GM10248 (cell line): Measurements from ENCODE around the gene FAM227A.

ENCODE experiments used
- CTCF ChIA-PET: fragments of 300-600 bp; sonication (Branson Sonifier 250); formaldehyde crosslinking; extraction: SDS; loops from one replicate; lab custom pipeline; 2021; ENCODE audit warnings: antibody characterized with exemption; lab: Yijun Ruan, JAX
- POLR2A ChIA-PET: fragments of 350-650 bp; sonication (Branson Sonifier 250); formaldehyde crosslinking; extraction: SDS; loops from one replicate; lab custom pipeline; 2020; ENCODE audit warnings: antibody characterized with exemption; lab: Yijun Ruan, JAX
- DNase-seq: peaks from one replicate; pipeline ENCODE4 v3.0.0; 2012; ENCODE audit errors: extremely low spot score
- TF ChIP-seq, protein P1 (sequence below): IDR thresholded peaks from 2 replicates; pipeline ENCODE4 v1.5.1; 2012; ENCODE audit warnings: mild to moderate bottlenecking, low read depth; ENCODE audit errors: extremely low read depth, missing control alignments, control extremely low read depth

FAM227A gene

DNA sequence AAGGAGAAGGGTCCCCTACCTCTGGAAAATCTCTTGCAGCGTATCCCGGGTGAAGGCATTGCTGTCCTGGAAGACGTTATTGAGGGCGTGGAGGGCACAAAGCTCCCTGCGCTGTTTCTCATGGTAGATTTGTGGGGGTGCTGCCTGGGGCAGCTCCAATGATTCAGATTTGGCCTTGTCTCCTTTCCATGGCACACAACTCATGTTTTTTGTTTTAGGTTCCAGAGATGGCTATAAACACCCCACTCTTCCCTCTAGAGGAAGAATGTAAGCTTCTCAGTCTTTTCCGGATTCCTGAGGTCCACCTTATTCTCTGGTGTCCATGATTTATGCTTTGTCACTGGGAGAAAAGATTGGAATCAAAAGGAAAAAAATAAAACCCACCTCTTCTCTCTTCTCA, 43.6 kb upstream of the FAM227A start:
- ChIA-PET CTCF (interaction anchor here (1.0 to 6.2 kb wide), 5 partner anchors 10 to 70 kb away, joined by 3 to 48 read pairs (median 3); partner anchors contain the start of gene TOMM22), POLR2A (interaction anchor here (1.2 to 1.7 kb wide), 2 partner anchors 11 to 18 kb away, joined by 3 to 5 read pairs; partner anchors contain the start of gene TOMM22)
- TF ChIP-seq, protein P1, sequence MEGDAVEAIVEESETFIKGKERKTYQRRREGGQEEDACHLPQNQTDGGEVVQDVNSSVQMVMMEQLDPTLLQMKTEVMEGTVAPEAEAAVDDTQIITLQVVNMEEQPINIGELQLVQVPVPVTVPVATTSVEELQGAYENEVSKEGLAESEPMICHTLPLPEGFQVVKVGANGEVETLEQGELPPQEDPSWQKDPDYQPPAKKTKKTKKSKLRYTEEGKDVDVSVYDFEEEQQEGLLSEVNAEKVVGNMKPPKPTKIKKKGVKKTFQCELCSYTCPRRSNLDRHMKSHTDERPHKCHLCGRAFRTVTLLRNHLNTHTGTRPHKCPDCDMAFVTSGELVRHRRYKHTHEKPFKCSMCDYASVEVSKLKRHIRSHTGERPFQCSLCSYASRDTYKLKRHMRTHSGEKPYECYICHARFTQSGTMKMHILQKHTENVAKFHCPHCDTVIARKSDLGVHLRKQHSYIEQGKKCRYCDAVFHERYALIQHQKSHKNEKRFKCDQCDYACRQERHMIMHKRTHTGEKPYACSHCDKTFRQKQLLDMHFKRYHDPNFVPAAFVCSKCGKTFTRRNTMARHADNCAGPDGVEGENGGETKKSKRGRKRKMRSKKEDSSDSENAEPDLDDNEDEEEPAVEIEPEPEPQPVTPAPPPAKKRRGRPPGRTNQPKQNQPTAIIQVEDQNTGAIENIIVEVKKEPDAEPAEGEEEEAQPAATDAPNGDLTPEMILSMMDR, result no peak
- no peak for DNase-seq

DNA sequence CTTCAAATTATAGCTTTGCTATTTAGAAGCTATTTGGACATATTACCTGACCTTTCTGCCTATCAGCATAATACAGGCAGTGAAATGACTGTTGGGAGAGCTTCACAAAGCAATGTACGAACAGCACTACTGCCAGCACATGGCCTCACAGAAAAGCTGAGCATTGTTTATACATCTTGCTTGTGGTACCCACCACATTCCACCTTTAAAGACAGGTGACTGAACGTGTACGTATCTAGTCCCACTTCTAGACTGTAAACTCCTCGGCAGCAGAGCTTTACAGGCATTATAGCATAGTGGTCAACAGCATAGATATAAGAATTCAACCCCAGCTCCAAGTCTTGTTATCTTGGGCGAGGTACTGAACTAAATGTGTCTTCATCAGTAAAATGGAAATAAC, 43.0 kb upstream of the FAM227A start:
- ChIA-PET POLR2A (interaction anchor here (1.2 to 1.7 kb wide), 2 partner anchors 10 to 17 kb away, joined by 3 to 5 read pairs; partner anchors contain the start of gene TOMM22), CTCF (interaction anchor here (1.5 to 6.2 kb wide), 4 partner anchors 10 to 36 kb away, joined by 3 to 48 read pairs (median 6); partner anchors contain the start of gene TOMM22)
- DNase-seq, result no peak
- TF ChIP-seq, protein P1, result no peak

DNA sequence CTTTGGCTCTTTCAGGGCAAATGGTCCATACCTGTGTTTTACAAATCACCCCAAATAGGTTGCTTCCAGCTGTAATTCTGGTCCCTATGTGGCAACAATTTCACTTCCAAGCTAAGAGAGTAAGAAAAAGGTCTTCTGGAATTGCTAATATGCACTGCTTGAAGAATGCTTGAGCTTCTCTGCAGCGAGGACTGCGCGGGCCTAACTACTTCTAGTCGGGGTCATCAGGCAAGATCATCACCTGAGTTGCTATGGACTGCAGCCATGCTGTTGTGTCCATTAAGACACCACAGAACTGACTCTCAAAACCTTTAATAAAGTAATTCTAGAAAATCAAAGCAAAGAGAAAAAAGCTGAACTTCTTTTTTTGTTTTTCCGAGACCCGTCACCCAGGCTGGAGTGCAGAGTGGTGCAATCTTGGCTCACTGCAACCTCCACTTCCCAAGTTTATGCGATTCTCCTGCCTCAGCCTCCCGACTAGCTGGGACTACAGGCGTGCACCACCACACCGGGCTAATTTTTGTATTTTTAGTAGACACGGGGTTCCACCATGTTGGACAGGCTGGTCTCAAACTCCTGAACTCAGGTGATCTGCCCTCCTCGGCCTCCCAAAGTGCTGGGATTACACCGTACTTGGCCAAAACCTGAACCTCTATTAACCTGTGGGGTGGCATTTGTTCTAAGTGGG, 42.4 kb upstream of the FAM227A start:
- POLR2A ChIA-PET, result interaction anchor here (1.2 to 1.7 kb wide), 2 partner anchors 10 to 17 kb away, joined by 3 to 5 read pairs; partner anchors contain the start of gene TOMM22
- CTCF ChIA-PET, result interaction anchor here (1.5 to 6.2 kb wide), 3 partner anchors 9 to 35 kb away, joined by 3 to 48 read pairs (median 9); partner anchors contain the start of gene TOMM22
- TF ChIP-seq, protein P1, result no peak
- DNase-seq, result no peak

DNA sequence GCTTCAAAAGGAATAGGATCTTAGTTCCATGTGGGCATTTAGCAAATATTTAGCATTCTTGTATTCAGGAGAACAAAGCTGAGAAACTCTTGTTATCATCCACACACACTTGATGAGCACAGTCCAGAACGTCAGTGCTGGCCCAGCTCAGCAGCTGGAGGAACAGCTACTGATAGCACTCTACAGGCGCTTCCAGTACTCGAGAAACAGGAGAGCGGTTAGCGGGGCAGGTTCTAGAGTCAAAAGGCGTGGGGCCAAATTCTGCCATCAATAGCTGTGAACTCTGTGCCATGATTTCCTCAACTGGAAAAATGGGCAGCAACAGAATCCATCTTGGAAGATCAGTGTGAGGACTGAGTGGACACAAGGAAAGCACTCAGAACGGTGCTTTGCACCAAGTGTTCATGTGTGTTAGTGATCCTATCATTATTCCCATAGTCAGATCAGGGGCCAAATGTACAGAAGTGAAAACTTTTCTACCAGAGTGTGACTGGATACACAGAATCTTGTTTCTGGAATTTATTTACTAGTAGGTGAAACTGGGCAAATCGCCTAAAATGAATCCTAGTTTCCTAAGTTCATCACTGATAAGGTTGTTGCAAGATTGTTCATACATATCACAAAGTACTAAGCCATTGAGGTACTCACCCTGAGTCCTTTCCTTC, 41.4 kb upstream of the FAM227A start:
- ChIA-PET POLR2A (no interaction called here), CTCF (interaction anchor here (1.3 to 6.2 kb wide), 3 partner anchors 8 to 645 kb away, joined by 4 to 48 read pairs (median 9); partner anchors contain the start of gene TOMM22)
- DNase-seq, result no peak
- TF ChIP-seq, protein P1, result no peak

DNA sequence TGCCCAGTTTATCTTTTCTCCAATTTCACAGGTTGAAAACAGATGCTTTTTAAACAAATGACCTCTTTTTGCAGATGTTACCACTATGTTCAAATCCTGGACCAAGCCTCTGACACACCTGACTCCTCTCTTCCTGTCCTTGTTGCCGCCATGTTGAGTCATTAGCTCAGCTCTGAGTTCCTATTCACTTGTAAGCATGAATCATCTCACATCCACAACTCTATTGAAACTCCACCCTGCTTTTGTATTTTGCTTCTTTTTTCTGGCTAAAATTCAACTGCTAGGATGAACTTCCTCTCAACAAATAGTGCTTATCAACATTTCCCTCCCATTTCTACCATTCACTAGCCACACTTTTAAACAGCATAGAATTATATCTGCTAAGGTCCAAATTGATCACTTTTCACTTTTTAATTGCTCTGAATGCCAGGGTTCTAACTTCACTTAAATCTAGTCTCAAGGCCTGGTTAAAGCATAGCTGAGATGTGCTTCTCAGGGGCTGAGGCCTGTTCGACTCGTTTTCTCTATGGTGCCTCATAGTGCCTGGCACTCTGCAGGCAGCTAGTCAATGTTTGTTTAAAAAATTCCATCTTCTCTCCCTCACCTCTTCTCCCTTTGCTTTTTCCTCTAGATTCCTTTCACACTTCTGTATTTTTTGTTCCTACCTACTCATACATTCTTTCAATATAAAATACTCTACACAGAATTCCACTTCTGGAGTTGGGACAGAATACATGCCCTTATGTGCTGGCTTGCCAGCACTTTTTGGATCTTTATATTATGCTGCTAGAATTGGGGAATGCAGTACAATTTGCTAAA, 40.6 kb upstream of the FAM227A start:
- TF ChIP-seq, protein P1, result no peak
- ChIA-PET POLR2A (no interaction called here), CTCF (interaction anchor here (1.3 to 6.2 kb wide), 3 partner anchors 9 to 645 kb away, joined by 4 to 48 read pairs (median 10); partner anchors contain the start of genes GTPBP1 and TOMM22)
- no peak for DNase-seq

DNA sequence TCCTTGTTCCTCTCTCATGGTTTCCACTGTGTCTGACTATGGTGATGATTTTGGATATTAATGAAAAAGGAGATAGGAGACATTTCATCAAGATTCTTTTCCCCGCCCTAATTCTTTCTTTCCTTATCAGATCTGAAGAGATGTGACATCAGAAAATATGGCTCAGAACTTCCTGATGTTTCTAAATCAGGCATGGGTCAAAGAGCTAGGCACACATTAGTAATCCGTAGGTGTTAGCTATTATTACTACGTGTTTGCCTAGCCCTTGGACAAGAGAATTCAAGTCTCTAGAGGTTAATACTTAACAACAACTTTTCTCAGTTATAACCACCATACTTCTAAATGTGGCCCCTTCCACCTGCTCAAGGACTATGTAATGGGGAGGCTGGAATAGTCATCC, 38.7 kb upstream of the FAM227A start:
- DNase-seq, result no peak
- ChIA-PET CTCF (interaction anchor here (1.5 to 6.2 kb wide), 3 partner anchors 11 to 25 kb away, joined by 5 to 48 read pairs (median 10); partner anchors contain the start of genes GTPBP1 and TOMM22), POLR2A (no interaction called here)
- TF ChIP-seq, protein P1, result no peak
